ENCODE results near the gene SLFN11.
"Not testable (repeated sequence)": the region's sequence is repeated elsewhere in the genome, so short reads cannot be mapped to it uniquely, and the experiment has no call there.

SLFN11 gene

GRCh38 chr17:35404360-35404759 lies 30.9 kb upstream of the SLFN11 start:
- in situ Hi-C loops (cut with HindIII; ENCODE audit: low sequenced_read_pairs) = no loop called here
- no peak for TF ChIP-seq CTCF (IDR thresholded peaks at IDR 0.05; ENCODE audit: low read depth, low read length, missing control alignments)
- no peak for DNase-seq (ENCODE audit: low read depth)
- H3K4me3 ChIP-seq (ENCODE audit: low read depth, low read length) = no peak overlapping the region

- H3K4me3 ChIP-seq (ENCODE audit: low read depth, low read length); DNase-seq (ENCODE audit: low read depth); in situ Hi-C loops (cut with HindIII; ENCODE audit: low sequenced_read_pairs): not testable (repeated sequence)
Observed at GRCh38 chr17:35393783-35394182, 20.4 kb upstream of the SLFN11 start.

GRCh38 chr17:35390663-35391062 lies 17.2 kb upstream of the SLFN11 start:
- in situ Hi-C loops (cut with HindIII; ENCODE audit: low sequenced_read_pairs) = no loop called here
- TF ChIP-seq CTCF (IDR thresholded peaks at IDR 0.05; ENCODE audit: low read depth, low read length, missing control alignments) = no peak
- no peak for DNase-seq (ENCODE audit: low read depth)
- no peak overlapping the region for H3K4me3 ChIP-seq (ENCODE audit: low read depth, low read length)

GRCh38 chr17:35390156-35390555 lies 16.7 kb upstream of the SLFN11 start:
- no peak for DNase-seq (ENCODE audit: low read depth)
- in situ Hi-C loops (cut with HindIII; ENCODE audit: low sequenced_read_pairs) = no loop called here
- no peak for TF ChIP-seq CTCF (IDR thresholded peaks at IDR 0.05; ENCODE audit: low read depth, low read length, missing control alignments)
- no peak overlapping the region for H3K4me3 ChIP-seq (ENCODE audit: low read depth, low read length)

GRCh38 chr17:35387496-35387895 lies 14.1 kb upstream of the SLFN11 start:
- in situ Hi-C loops (cut with HindIII; ENCODE audit: low sequenced_read_pairs) = no loop called here
- no peak overlapping the region for H3K4me3 ChIP-seq (ENCODE audit: low read depth, low read length)
- DNase-seq (ENCODE audit: low read depth) = no peak
- no peak for TF ChIP-seq CTCF (IDR thresholded peaks at IDR 0.05; ENCODE audit: low read depth, low read length, missing control alignments)

- TF ChIP-seq CTCF (IDR thresholded peaks at IDR 0.05; ENCODE audit: low read depth, low read length, missing control alignments) = no peak
- in situ Hi-C loops (cut with HindIII; ENCODE audit: low sequenced_read_pairs) = no loop called here
- no peak for DNase-seq (ENCODE audit: low read depth)
- no peak overlapping the region for H3K4me3 ChIP-seq (ENCODE audit: low read depth, low read length)
Observed at GRCh38 chr17:35377706-35378105, 4.3 kb upstream of the SLFN11 start.

GRCh38 chr17:35377068-35377467 lies 3.6 kb upstream of the SLFN11 start:
- no peak for TF ChIP-seq CTCF (IDR thresholded peaks at IDR 0.05; ENCODE audit: low read depth, low read length, missing control alignments)
- in situ Hi-C loops (cut with HindIII; ENCODE audit: low sequenced_read_pairs) = no loop called here
- DNase-seq (ENCODE audit: low read depth) = no peak
- no peak overlapping the region for H3K4me3 ChIP-seq (ENCODE audit: low read depth, low read length)
